ENCODE data around the gene KRTAP10-11.
"Not testable (repeated sequence)": the region's sequence is repeated elsewhere in the genome, so short reads cannot be mapped to it uniquely, and the experiment has no call there.

KRTAP10-11 gene

DNA sequence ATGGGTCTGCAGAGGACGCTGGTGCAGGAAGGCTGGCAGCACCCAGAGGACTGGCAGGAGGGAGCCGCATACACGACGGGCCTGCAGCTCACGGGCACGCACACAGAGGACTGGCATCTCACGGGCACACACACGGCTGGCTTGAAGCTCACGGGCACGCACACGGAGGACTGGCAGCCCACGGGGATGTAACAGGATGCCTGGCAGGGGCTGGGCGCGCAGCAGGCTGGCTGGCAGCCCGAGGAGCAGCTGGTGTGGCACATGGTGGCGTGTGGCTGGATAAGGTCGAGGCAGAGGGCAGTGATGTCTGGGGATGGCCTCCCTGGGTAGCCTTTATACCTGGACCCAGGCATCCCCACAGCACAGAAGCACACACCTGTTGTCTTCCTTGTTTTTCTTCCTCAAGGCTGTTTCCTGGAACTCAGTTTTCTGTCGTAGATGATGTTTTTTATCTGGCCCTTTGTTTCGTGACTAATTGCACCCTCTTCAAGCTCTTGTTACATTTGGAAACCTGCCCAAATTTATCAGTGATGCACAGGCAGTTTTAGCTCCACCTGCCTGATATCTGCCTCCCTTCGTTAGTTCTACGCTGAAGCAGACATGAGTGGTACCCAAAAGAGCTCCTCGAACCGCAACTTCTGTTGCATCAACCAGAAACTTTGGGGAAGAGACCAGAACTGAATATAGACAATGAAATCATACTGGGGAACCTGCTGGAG lies 35.8 kb downstream of the KRTAP10-11 start, which contains the start of gene KRTAP12-1:
Gene KRTAP12-1 (minus strand): TSS at position 303 of the 719 bp plus-strand sequence. CDS start 40 bp downstream, at position 263.
- Histone ChIP-seq H3K4me1 (ENCODE audit: control insufficient read depth, insufficient read depth, low read length) (no peaks in the 10 kb centered on the region), H3K36me3 (ENCODE audit: insufficient read depth, low read length) (no peaks in the 10 kb centered on the region), H3K27me3 (ENCODE audit: control insufficient read depth, insufficient read depth, low read length) (peaks cover 68% of the 10 kb centered on the region), H3K9me3 (replicated peaks; ENCODE audit: low read length) (no peaks in the 10 kb centered on the region), H3K9ac (ENCODE audit: low read depth, low read length) (no peak within 1 kb of the TSS), H3K4me3 (ENCODE audit: low read length) (no peak within 1 kb of the TSS), H3K4me2 (ENCODE audit: low read length) (no peak within 1 kb of the TSS)

DNA sequence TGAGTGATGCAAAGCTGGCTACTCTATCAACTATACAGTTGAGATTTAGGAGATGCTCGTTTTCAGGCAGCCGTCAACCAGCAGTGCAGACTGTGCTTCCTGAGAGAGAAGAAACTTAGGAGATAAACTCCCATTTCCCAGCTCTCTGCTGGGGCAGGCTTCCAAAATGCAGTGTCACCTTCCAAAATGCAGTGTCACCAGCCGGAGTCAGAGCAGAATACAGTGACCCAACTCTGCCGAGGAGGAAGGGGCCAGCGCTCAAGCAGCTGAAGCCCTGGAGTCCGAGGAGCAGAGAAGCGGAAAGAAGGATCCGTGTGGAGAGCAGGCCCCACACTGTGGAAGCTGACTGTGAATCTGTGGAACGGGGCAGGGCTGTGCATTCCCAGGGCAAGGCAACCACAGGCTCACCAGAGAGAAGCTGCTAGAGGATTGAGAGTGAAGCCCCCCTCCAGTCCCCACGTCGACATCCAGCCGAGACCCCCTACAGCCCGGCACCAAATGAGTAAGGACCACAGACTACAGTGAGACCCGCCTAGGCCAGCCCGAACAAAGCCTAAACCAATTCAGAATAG lies 36.5 kb downstream of the KRTAP10-11 start:
- Histone ChIP-seq H3K9ac (ENCODE audit: low read depth, low read length) (no peak overlapping the region), H3K4me1 (ENCODE audit: control insufficient read depth, insufficient read depth, low read length) (no peaks in the 10 kb centered on the region), H3K9me3 (replicated peaks; ENCODE audit: low read length) (no peaks in the 10 kb centered on the region), H3K27me3 (ENCODE audit: control insufficient read depth, insufficient read depth, low read length) (peaks cover 68% of the 10 kb centered on the region), H3K4me2 (ENCODE audit: low read length) (no peak overlapping the region), H3K4me3 (ENCODE audit: low read length) (no peak overlapping the region), H3K36me3 (ENCODE audit: insufficient read depth, low read length) (no peaks in the 10 kb centered on the region)

DNA sequence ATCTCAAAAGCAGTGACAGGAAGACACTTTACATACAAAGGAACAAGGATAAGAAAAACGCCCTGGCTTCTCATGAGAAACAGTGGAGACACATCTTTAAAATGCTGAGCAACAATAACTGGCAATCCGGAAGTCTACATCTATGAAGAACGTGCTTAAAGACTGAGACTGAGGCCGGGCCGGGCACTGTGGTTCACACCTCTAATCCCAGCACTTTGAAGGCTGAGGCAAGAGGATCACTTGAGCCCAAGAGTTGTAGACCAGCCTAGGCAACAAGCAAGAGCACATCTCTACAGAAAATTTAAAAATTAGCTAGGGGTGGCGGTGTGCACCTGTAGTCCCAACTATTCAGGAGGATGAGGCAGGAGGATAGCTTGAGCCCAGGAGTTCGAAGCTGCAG lies 37.9 kb downstream of the KRTAP10-11 start:
- H3K4me2 ChIP-seq (ENCODE audit: low read length) = no peak overlapping the region
- no peaks in the 10 kb centered on the region for H3K4me1 ChIP-seq (ENCODE audit: control insufficient read depth, insufficient read depth, low read length)
- no peak overlapping the region for H3K9ac ChIP-seq (ENCODE audit: low read depth, low read length)
- no peaks in the 10 kb centered on the region for H3K9me3 ChIP-seq (replicated peaks; ENCODE audit: low read length)
- H3K27me3 ChIP-seq (ENCODE audit: control insufficient read depth, insufficient read depth, low read length) = peaks cover 79% of the 10 kb centered on the region
- no peak overlapping the region for H3K4me3 ChIP-seq (ENCODE audit: low read length)
- H3K36me3 ChIP-seq (ENCODE audit: insufficient read depth, low read length) = no peaks in the 10 kb centered on the region

DNA sequence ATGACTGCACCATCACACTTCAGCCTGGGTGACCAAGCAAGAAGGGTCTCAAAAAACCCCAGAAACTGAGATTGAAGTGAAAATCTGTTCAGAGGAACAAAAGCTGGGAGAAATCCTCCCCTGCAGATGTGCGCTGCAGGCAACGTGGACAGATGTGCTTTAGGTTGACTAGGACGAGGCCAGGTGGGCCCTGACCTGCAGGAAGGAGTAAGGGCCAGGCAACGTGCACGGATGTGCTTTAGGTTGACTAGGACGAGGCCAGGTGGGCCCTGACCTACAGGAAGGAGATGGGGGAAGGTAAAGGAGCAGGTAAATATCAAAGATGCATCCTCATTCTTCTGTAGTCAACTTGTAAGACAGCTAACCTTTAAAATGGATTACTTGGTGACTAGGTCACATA lies 38.3 kb downstream of the KRTAP10-11 start:
- Histone ChIP-seq H3K9ac (ENCODE audit: low read depth, low read length) (no peak overlapping the region), H3K27me3 (ENCODE audit: control insufficient read depth, insufficient read depth, low read length) (peaks cover 77% of the 10 kb centered on the region), H3K9me3 (replicated peaks; ENCODE audit: low read length) (no peaks in the 10 kb centered on the region), H3K4me3 (ENCODE audit: low read length) (no peak overlapping the region), H3K4me2 (ENCODE audit: low read length) (no peak overlapping the region), H3K36me3 (ENCODE audit: insufficient read depth, low read length) (no peaks in the 10 kb centered on the region), H3K4me1 (ENCODE audit: control insufficient read depth, insufficient read depth, low read length) (no peaks in the 10 kb centered on the region)

DNA sequence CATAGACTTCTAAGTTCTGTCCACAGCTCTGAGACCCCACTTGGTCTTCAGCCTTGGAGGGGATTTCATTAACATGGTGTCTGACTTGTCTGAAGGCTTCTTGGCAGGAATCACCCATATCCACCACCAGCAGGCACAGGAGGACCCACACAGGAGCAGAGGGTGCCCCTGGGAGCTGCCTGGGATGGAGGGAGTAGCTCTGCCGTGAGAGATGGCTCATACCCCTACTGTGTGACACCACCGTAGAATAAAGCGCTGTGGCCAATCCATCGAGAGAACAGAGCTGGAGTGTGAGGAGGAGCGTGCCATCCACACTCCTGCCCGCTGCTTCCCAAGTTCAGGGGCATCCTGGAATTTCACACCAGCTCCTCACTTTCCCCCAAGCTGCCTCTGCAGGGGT lies 38.8 kb downstream of the KRTAP10-11 start:
- H3K27me3 ChIP-seq (ENCODE audit: control insufficient read depth, insufficient read depth, low read length) = peaks cover 76% of the 10 kb centered on the region
- not testable (repeated sequence) for H3K4me1 ChIP-seq (ENCODE audit: control insufficient read depth, insufficient read depth, low read length); H3K9ac ChIP-seq (ENCODE audit: low read depth, low read length); H3K36me3 ChIP-seq (ENCODE audit: insufficient read depth, low read length); H3K4me3 ChIP-seq (ENCODE audit: low read length); H3K9me3 ChIP-seq (replicated peaks; ENCODE audit: low read length); H3K4me2 ChIP-seq (ENCODE audit: low read length)

DNA sequence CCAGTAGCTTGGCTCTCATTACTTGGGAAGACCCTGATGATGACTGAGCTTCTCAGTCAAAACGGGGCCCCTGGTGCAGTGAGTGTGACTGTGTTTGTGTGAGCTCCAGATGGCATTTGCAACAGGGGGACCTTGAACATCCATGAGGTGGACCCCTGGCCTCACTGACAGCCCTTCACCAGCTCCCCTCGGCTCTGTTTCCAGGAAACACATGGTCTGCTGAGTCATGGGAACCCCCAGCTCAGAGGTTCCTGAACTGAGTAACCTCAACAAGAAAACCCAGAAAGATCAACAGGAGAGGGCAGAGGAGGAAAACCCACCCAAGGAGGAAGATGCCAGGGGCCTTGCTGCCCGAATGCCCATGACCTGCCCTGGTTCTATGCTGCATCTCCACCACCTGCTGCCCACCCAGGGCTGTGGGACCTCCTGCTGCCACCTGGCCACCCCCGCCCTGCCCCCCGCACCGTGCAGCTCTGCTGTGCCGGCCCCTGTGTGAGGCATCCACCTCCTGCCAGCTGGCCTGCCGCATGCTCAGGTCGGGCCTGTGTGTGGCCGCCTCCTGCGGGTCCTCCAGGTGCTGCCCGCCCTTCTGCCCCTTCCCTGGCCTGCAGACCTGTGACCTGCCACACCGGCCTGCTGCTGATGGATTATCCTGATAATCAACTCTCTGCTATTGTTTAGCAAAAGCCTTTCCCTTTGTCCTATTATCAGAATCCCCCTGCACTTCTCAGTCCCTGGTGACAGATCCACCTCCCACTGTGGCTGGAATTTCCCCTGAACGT lies 40.0 kb downstream of the KRTAP10-11 start:
- no peaks in the 10 kb centered on the region for H3K9me3 ChIP-seq (replicated peaks; ENCODE audit: low read length)
- no peak overlapping the region for H3K9ac ChIP-seq (ENCODE audit: low read depth, low read length)
- H3K36me3 ChIP-seq (ENCODE audit: insufficient read depth, low read length) = no peaks in the 10 kb centered on the region
- H3K4me3 ChIP-seq (ENCODE audit: low read length) = no peak overlapping the region
- H3K4me2 ChIP-seq (ENCODE audit: low read length) = no peak overlapping the region
- no peaks in the 10 kb centered on the region for H3K4me1 ChIP-seq (ENCODE audit: control insufficient read depth, insufficient read depth, low read length)
- H3K27me3 ChIP-seq (ENCODE audit: control insufficient read depth, insufficient read depth, low read length) = peaks cover 74% of the 10 kb centered on the region

DNA sequence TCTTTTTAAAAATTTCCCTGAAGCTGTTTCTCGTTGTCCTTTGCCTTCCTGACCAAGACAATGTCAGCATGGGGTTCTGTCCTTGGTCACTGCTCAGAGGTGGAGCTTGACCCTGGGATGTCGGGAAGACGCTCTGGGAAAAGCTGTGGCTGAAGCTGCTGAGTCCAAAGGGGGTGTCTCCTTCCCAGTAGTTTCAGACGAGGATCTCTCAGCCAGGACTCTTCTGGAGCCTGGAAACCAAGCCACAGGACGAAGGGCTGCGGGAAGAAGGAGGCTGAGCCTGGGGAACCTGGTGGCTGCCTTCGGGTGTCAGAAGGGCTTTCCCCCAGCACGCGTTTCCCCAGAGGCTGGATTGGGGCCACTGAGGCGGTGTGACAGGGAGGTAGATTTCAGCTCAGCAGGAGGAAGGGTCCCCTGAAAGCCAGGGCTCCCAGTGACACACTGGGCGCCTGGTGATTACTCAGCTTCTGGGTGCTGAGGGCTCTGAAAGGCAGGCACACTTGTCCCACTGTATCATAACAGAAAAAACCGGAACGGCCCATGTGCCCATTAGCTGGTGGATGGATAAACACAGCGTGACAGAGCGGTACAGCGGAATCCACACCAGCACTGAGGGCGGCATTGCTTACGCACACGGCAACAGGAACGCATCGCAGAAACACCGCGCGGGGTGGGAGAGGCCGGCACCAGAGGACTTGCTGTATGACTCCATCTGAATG lies 40.8 kb downstream of the KRTAP10-11 start:
- no peak overlapping the region for H3K4me2 ChIP-seq (ENCODE audit: low read length)
- H3K9me3 ChIP-seq (replicated peaks; ENCODE audit: low read length) = no peaks in the 10 kb centered on the region
- no peak overlapping the region for H3K9ac ChIP-seq (ENCODE audit: low read depth, low read length)
- H3K4me3 ChIP-seq (ENCODE audit: low read length) = no peak overlapping the region
- no peaks in the 10 kb centered on the region for H3K36me3 ChIP-seq (ENCODE audit: insufficient read depth, low read length)
- H3K27me3 ChIP-seq (ENCODE audit: control insufficient read depth, insufficient read depth, low read length) = peaks cover 69% of the 10 kb centered on the region
- no peaks in the 10 kb centered on the region for H3K4me1 ChIP-seq (ENCODE audit: control insufficient read depth, insufficient read depth, low read length)

DNA sequence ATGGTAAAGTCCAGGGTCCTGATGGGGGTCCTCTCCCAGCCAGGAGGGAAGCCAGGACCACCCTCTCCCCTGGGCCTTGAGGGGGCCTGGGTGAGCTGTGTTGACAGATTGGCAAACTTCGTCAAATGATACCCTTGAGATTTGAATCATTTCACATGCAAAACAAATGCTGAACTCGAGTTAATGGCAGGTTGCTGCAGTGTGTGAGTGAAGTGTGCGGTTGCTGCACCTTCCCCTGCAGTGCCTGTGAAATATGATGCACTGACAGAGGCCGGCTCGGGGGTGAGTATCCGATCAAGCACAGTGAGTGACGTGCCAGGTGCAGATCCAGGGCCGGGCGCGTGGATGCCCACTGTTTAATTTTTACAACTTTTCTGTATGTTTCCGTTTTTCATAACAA lies 41.5 kb downstream of the KRTAP10-11 start:
- no peaks in the 10 kb centered on the region for H3K9me3 ChIP-seq (replicated peaks; ENCODE audit: low read length)
- H3K4me2 ChIP-seq (ENCODE audit: low read length) = no peak overlapping the region
- peaks cover 63% of the 10 kb centered on the region for H3K27me3 ChIP-seq (ENCODE audit: control insufficient read depth, insufficient read depth, low read length)
- H3K4me3 ChIP-seq (ENCODE audit: low read length) = no peak overlapping the region
- H3K9ac ChIP-seq (ENCODE audit: low read depth, low read length) = no peak overlapping the region
- H3K4me1 ChIP-seq (ENCODE audit: control insufficient read depth, insufficient read depth, low read length) = no peaks in the 10 kb centered on the region
- H3K36me3 ChIP-seq (ENCODE audit: insufficient read depth, low read length) = no peaks in the 10 kb centered on the region

DNA sequence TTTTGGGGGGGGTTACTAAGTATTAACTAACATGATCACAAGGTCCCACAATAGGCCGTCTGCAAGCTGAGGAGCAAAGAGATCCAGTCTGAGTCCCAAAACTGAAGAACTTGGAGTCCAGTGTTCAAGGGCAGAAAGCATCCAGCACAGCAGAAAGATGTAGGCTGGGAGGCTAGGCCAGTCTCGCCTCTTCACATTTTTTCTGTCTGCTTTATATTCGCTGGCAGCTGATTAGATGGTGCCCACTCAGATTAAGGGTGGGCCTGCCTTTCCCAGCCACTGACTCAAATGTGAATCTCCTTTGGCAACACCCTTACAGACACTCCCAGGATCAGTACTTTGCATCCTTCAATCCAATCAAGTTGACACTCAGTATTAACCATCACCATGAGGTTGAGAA lies 43.5 kb downstream of the KRTAP10-11 start:
- not testable (repeated sequence) for H3K4me1 ChIP-seq (ENCODE audit: control insufficient read depth, insufficient read depth, low read length); H3K4me2 ChIP-seq (ENCODE audit: low read length); H3K36me3 ChIP-seq (ENCODE audit: insufficient read depth, low read length); H3K4me3 ChIP-seq (ENCODE audit: low read length); H3K9me3 ChIP-seq (replicated peaks; ENCODE audit: low read length); H3K9ac ChIP-seq (ENCODE audit: low read depth, low read length)
- peaks cover 48% of the 10 kb centered on the region for H3K27me3 ChIP-seq (ENCODE audit: control insufficient read depth, insufficient read depth, low read length)

DNA sequence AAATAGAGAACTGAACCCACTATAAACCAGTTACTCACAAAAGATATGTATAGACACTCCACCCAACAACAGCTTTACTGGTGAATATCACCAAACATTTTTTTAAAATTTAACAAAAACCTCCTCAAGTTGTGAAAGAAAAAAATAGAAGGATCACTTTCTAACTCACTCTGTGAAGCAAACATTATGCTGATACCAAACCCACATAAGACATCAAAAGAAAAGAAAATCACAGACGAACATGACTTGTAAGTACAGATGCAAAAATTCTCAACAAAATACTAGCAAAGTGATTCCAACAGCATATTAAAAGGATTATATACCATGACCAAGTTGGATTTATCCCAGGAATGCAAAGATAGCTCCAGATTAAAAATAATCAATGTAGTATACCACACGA lies 45.5 kb downstream of the KRTAP10-11 start:
- Histone ChIP-seq H3K4me2 (ENCODE audit: low read length) (no peak overlapping the region), H3K4me1 (ENCODE audit: control insufficient read depth, insufficient read depth, low read length) (no peaks in the 10 kb centered on the region), H3K4me3 (ENCODE audit: low read length) (no peak overlapping the region), H3K27me3 (ENCODE audit: control insufficient read depth, insufficient read depth, low read length) (peaks cover 50% of the 10 kb centered on the region), H3K36me3 (ENCODE audit: insufficient read depth, low read length) (no peaks in the 10 kb centered on the region), H3K9me3 (replicated peaks; ENCODE audit: low read length) (peaks cover 4% of the 10 kb centered on the region), H3K9ac (ENCODE audit: low read depth, low read length) (no peak overlapping the region)

DNA sequence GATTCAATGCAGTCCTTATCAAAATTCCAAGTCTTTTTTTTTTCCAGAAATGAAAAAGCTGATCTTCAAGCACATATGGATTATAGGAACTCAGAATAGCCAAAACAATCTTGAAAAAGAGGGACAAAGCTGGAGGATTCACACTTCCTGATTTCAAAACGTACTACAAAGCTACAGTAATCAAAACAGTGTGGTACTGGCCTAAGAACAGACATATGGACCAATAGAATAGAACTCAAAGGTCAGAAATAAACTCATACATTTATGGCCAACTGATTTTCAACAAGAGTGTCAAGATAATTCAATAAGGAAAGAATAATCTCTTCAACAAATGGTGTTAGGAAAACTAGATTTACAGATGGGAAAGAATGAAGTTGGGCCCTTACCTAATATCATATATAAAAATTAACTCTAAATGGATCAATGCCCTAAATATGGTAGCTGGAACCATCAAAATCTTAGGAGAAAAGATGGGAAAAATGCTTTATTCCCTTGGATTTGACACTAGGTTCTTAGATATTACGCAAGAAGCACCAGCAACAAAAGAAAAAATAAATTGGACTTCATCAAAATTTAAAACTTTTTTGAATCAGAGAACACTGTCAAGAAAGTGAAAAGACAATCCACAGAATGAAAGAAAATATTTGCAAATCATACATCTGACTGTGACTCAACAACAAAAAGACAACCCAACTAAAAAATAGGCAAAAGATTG lies 46.7 kb downstream of the KRTAP10-11 start:
- peaks cover 47% of the 10 kb centered on the region for H3K27me3 ChIP-seq (ENCODE audit: control insufficient read depth, insufficient read depth, low read length)

More for the DNA sequence above, 46.7 kb downstream of the KRTAP10-11 start:
- no peak overlapping the region for H3K9ac ChIP-seq (ENCODE audit: low read depth, low read length)
- no peaks in the 10 kb centered on the region for H3K36me3 ChIP-seq (ENCODE audit: insufficient read depth, low read length)
- no peaks in the 10 kb centered on the region for H3K4me1 ChIP-seq (ENCODE audit: control insufficient read depth, insufficient read depth, low read length)
- no peak overlapping the region for H3K4me3 ChIP-seq (ENCODE audit: low read length)
- no peak overlapping the region for H3K4me2 ChIP-seq (ENCODE audit: low read length)
- H3K9me3 ChIP-seq (replicated peaks; ENCODE audit: low read length) = peaks cover 4% of the 10 kb centered on the region

Measured in skeletal muscle satellite cell (primary cell).